Erythroblast (primary cell): Measurements from ENCODE around the gene MXI1.

Experiments used
- GATA1 ChIP-seq: IDR thresholded peaks from 2 replicates; pipeline ENCODE4 v1.6.1; 2011; ENCODE audit warnings: low read depth, mild to moderate bottlenecking, control low read depth, low read length, moderate library complexity
- POLR2A ChIP-seq: IDR thresholded peaks from 2 replicates; pipeline ENCODE4 v1.6.1; 2011; ENCODE audit warnings: mild to moderate bottlenecking, low read length

DNA sequence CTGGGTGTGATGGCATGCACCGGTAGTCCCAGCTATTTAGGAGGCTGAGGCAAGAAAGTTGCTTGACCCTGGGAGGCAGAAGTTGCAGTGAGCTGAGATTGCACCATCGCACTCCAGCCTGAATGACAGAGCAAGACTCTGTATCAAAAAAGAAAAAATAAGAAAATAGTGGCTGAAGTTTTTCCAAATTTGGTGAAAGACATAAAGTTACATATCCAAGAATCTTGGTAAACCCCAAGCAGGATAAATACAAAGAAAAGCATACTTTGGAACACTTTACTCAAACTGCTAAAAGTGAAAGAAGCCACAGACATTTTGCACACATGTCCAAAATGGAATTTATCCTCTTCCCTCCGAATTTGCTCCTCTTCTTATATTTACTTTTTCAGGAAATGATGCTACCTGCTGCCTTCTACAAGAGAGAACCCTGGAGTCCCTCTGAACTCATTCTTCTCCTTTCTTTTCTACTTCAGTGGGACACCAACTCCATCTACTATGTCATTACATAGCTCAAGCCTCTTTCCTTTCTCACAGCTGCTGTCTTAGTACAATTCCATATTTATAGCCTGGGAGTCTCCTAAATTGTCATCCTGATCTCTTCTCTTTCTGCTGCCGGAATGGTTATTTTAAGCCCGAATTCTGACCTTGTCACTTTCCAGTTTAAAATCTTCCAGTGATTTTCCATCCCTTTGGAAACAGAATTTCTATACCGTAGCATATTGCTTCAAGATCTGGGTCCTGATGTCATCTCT is 114.6 kb downstream of the MXI1 start:
- TF ChIP-seq POLR2A (no peak), GATA1 (no peak)
